ENCODE results near the gene MYBPHL.
"Not testable (repeated sequence)": the region's sequence is repeated elsewhere in the genome, so short reads cannot be mapped to it uniquely, and the experiment has no call there.

MYBPHL gene

GRCh38 chr1:109304226-109304920 lies 2.4 kb downstream of the MYBPHL start:
- no peak for DNase-seq

GRCh38 chr1:109301874-109302273 lies 4.9 kb downstream of the MYBPHL start:
- no peak for DNase-seq

DNA sequence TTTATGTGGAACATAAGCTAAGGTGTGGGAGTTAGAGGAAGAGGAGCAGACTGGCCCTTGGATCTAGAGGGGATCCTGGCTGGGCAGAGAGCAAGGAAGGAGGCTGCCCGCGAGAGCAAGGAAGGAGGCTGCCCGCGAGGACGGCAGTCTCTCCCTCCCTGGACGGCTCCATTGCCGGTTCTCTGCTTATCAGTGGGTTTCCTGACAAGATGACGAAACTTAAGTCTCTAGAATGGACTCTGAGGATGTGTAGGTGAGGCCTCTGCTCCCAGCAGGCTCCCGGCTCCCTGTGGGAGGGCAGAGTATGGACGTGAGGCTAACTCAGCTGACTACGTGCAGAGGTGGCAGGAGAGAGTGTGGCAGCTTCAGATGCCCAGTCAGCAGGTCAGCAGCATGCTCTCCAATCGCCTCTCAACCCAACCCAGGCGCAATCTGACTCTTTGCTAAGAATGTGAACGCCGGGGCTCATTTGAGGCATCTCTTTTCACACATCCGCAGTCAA lies 6.1 kb downstream of the MYBPHL start:
- no peak for DNase-seq

- DNase-seq: no peak
Observed at GRCh38 chr1:109299558-109300343, 7.1 kb downstream of the MYBPHL start.

GRCh38 chr1:109298666-109299557 lies 7.9 kb downstream of the MYBPHL start:
- no peak for DNase-seq

DNA sequence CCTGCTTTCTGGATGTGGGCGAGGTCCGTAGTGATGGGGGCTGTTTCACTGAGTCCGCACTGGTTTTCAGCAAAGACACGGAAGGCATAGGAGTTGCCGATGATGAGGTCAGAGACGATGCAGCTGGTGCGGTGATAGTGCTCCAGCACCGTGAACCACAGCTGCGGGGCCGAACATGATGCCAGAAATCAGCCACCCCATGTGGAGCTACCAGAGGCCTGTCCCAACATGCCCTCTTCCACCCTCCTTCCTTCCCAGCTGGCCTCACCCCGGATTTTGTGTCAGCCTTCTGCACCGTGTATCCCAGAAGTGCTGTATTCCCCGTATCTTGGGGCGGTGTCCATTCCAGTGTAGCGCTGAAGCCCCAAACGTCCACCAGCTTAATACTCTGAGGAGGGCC lies 10.0 kb downstream of the MYBPHL start:
- DNase-seq: no peak

DNA sequence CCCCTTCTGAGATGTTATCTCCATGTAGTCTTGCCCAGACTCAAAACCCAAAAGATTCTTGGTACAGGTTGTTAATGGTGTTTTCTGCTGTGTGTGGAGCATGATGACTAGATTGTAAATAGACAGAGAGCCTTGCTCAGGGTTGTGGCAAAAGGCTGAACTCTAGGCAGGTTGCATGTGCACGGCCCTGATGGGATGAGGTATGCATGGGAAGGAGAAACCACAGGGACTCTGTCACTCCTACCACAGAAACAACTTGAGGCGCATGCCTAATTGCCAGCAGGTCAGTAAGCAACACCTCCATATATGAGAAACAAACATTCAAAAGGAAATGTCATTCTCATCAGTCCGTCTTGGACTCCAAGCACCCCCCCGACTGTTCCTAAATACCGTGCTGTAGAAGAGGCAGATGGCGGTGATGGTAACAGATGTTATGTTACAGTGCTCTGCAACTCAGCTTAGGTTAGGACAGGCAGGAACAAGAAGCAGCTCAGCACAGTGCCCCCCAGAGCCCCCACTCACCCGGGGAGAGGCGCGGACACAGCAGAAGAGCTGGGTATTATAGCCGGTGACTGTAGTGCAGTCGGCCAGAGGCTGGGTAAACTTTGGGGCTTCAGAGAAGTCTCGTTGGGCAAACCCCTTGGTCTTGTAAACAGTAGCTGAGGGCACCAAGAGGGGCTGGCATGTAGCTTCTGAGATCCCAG lies 10.9 kb downstream of the MYBPHL start:
- DNase-seq: no peak

GRCh38 chr1:109294481-109294880 lies 12.3 kb downstream of the MYBPHL start:
- DNase-seq: no peak

GRCh38 chr1:109293026-109293425 lies 13.8 kb downstream of the MYBPHL start:
- no peak for DNase-seq

DNA sequence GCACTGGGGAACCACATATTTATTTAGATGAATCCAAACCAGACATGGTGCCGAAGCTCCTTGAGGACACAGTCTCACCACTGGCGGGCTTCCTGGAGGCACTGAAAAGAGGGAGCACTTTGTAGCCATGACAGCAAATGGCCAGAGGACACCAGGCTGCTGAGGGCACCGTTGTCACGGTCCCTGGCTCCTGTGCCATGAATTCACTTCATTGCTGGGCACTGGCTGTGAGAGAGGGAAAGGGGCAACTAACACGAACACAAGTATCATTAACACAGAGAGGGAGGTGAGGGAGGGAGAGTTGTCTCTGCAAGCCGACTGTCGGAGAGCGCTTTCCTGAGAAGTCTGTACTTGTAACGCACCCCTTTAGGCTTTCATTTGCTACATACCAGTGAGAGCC lies 14.4 kb downstream of the MYBPHL start:
- no peak for DNase-seq

- peak in 1 of 2 donors; percentile 39 for DNase-seq
Observed at GRCh38 chr1:109290998-109291397, 15.8 kb downstream of the MYBPHL start.

- DNase-seq: no peak
Observed at GRCh38 chr1:109290137-109290536, 16.7 kb downstream of the MYBPHL start.

DNA sequence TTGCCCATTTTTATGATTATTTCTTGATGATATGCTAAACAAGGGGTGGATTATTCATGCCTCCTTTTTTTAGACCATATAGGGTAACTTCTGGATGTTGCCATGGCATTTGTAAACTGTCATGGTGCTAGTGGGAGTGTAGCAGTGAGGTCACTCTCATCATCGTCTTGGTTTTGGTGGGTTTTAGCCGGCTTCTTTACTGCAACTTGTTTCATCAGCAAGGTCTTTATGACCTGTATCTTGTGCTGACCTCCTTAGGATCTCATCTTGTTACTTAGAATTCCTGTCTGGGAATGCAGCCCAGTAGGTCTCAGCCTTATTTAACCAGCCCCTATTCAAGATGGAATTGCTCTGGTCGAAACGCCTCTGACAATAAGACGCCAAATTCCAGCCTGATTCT lies 20.0 kb downstream of the MYBPHL start:
- DNase-seq: not testable (repeated sequence)

DNA sequence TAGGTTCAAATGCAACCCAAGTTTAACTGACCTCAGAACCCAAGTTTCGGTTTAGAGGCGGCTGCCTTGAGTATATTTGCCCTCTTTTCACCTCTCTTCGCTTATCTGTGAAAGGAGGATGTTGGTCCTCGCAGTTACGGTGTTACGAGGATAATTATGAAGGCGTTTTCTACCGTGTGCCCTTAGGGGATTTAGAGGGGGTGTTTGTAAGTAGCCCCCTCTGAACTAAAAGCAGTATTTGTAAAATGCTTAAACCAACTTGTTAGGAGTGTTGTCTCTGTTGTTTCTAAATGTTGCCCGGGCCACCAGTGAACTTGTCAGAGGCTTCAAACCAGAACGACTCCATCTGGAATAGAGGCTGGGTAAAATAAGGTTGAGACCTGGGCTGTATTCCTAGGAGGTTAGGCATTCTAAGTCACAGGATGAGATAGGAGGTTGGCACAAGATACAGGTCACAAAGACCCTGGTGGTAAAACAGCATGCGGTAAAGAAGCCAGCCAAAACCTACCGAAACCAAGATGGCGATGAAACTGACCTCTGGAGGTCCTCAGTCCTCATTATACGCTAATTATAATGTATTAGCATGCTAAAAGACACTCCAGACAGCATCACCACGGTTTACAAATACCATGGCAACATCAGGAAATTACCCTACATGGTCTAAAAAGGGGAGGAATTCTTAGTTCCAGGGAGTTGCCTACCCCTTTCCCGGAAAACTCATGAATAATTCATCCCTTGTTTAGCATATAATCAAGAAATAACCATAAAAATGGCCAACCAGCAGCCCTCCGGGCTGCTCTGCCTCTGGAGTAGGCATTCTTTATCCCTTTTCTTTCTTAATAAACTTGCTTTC lies 22.8 kb downstream of the MYBPHL start:
- DNase-seq: no peak

DNA sequence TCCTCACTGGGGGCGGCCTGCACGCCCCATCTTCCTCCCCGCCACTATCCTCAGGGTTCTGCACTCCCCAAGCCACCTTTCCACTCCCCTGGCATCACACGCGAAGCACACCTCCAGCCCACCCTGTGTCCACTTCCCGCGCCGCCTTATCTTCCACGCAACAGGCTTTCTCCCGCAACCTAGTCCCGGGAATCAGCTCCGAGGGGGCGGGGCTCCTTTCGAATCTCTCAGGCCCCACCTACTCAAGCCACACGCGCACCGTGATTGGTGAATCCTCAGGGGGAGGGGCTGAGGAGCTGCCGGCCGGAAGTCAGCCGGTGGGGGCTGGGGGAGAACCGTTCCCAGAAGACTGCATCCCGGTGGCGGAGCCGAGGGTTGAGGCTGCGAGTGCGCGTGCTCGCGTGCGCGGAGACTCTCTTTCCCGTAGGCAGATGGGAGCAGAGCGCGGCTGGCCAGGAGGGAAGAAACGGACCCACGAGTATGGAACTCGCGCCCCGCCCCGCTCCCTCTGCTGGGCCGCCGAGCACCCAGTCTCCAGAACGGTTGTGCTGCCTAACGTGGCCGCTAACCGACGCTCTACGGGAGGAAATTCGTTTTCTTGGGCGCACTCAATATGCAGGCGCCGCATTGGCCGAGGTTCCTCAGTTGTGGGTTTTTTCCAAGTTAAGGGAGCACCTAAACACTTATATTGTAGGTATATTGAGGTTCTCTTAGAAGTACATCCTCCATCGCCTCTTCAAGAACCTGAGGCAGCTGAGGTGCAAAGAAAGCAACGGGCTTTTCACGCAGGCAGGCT lies 23.7 kb downstream of the MYBPHL start, which contains the start of gene PSRC1:
Gene PSRC1 (minus strand): TSS at position 194 of the 796 bp plus-strand sequence.
- DNase-seq: peak; percentile 84 to 91

- DNase-seq: no peak
Observed at GRCh38 chr1:109282497-109282951, 24.3 kb downstream of the MYBPHL start.

GRCh38 chr1:109281680-109282496 lies 24.9 kb downstream of the MYBPHL start:
- DNase-seq: peak in 1 of 2 donors; percentile 13

DNA sequence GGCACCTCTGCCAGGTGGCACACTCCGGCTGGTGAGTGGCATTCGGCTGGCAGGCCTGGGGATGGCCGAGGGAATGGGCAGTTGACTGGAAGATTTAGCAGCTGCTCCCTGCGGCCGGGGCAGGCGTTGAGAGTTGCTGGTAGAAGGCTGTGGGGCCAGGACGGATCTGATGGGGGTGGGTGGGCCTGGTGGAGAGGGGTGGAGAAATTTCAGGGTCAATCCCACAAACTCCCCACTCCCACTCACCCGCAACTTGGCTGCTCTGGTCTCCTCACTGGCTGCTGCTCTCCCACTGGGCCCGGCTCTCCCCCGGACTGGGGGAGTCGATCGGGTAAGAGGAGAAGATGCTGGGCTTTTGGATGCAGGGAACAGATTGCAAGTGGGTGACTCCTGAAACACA lies 25.9 kb downstream of the MYBPHL start:
- no peak for DNase-seq

- no peak for DNase-seq
Observed at GRCh38 chr1:109279615-109280278, 27.1 kb downstream of the MYBPHL start.

Data from CD4-positive, alpha-beta T cell treated with Interferon alpha-2 for 1 hour (primary cell).